Measurements from ENCODE around the gene RANBP2. TPM values are rescaled to one million over a fixed set of nuclear protein-coding genes. Genes with fewer than 3 reads are reported as not detected.

Gene RANBP2
- total RNA-seq, 4 donors from 2014 or later: 56.0 to 64.9 (median 60.5) TPM

DNA sequence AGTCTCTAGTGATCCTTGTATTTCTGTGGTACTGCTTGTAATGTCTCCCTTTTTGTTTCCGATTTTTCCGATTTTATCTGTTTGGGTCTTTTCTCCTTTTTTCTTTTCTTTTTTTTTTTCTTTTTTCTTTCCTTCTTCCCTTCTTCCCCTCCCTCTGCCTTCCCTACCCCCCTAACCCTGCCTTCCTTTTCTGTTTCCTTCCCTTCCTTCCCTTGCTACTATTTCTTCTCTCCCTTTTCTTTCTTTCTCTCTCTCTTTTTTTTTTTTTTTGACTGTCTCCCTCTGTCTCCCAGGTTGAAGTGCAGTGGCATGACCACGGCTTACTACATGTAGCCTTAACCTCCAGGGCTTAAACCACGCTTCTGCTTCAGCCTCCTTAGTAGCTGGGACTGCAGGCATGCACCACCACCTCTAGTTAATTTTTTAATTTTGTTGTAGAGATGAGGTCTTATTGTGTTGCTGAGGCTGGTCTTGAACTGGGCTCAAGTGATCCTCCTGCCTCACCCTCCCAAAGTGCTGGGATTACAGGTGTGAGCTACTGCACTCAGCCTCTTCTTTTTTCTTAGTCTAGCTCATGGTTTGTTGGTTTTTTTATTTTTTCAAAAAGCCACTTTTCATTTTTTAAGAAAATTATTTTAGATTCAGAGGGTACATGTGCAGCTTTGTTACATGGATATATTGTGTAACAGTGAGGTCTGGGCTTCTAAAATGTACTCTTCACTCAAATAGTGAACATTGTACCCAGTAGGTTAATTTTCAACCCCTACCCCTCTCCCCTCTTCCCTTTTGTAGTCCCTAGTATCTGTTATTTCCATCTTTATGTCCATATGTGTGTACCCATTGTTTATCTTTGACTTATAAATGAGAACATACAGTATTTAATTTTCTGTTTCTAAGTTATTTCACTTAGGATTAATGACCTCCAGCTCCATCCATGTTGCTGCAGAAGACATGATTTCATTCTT, 92.0 kb downstream of the RANBP2 start:
- no peak for DNase-seq (ENCODE audit: low spot score in 2 of 2)
- TF ChIP-seq POLR2A (IDR thresholded peaks at IDR 0.05): no peak
- TF ChIP-seq, protein P1, sequence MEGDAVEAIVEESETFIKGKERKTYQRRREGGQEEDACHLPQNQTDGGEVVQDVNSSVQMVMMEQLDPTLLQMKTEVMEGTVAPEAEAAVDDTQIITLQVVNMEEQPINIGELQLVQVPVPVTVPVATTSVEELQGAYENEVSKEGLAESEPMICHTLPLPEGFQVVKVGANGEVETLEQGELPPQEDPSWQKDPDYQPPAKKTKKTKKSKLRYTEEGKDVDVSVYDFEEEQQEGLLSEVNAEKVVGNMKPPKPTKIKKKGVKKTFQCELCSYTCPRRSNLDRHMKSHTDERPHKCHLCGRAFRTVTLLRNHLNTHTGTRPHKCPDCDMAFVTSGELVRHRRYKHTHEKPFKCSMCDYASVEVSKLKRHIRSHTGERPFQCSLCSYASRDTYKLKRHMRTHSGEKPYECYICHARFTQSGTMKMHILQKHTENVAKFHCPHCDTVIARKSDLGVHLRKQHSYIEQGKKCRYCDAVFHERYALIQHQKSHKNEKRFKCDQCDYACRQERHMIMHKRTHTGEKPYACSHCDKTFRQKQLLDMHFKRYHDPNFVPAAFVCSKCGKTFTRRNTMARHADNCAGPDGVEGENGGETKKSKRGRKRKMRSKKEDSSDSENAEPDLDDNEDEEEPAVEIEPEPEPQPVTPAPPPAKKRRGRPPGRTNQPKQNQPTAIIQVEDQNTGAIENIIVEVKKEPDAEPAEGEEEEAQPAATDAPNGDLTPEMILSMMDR (IDR thresholded peaks at IDR 0.05): no peak
- 95% methylated on average over 4 of the region's 4 CpGs for WGBS, 2 donors
- H3K4me3 ChIP-seq (ENCODE audit: low read depth, poor library complexity, severe bottlenecking): no peak overlapping the region
- intact Hi-C loops (cut with DNase I; ENCODE audit: low total_unique reads): no loop called here

DNA sequence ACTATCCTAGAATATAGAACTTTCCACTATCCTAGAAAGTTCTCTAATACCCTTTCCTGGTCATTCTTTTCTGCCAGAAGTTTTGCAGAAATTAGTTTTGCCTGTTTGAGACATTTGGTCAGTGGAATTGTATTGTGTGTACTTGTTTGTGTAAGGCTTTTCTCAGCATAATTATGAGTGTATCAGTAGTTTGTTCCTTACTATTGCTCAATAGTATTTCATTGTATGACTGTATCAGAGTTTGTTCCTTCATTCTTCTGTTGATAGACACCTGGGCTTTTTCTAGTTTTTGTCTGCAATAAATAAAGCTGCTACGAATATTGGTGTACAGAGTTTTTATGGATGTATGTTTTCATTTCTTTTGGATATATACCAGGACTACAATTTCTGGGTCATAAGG, 94.5 kb downstream of the RANBP2 start:
- WGBS, 2 donors: 95 to 96% methylated on average over 1 of the region's 1 CpG
- no peak for DNase-seq (ENCODE audit: low spot score in 2 of 2)
- intact Hi-C loops (cut with DNase I; ENCODE audit: low total_unique reads): no loop called here
- no peak overlapping the region for H3K4me3 ChIP-seq (ENCODE audit: low read depth, poor library complexity, severe bottlenecking)
- no peak for TF ChIP-seq POLR2A (IDR thresholded peaks at IDR 0.05)
- TF ChIP-seq, protein P1 (IDR thresholded peaks at IDR 0.05): no peak

DNA sequence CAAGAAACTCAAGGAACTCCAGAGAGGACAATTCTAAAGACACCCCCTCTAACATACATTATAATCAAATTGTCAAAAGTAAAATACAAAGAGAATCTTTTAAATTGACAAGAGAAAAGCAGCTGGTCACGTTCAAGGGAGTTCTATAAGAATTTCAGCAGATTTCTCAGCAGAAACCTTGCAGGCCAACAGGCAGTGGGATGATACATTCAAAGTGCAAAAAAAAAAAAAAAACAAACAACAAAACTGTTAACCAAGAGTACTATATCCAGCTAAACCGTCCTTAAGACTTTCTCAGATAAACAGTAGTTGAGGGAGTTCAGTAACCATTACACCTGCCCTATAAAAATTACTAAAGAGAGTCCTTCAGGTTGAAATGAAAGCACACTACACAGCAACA, 101.2 kb downstream of the RANBP2 start:
- WGBS, 2 donors: 96 to 98% methylated on average over 2 of the region's 2 CpGs
- no peak for DNase-seq (ENCODE audit: low spot score in 2 of 2)
- no peak overlapping the region for H3K4me3 ChIP-seq (ENCODE audit: low read depth, poor library complexity, severe bottlenecking)
- intact Hi-C loops (cut with DNase I; ENCODE audit: low total_unique reads): no loop called here
- no peak for TF ChIP-seq POLR2A (IDR thresholded peaks at IDR 0.05)
- TF ChIP-seq, protein P1 (IDR thresholded peaks at IDR 0.05): no peak

DNA sequence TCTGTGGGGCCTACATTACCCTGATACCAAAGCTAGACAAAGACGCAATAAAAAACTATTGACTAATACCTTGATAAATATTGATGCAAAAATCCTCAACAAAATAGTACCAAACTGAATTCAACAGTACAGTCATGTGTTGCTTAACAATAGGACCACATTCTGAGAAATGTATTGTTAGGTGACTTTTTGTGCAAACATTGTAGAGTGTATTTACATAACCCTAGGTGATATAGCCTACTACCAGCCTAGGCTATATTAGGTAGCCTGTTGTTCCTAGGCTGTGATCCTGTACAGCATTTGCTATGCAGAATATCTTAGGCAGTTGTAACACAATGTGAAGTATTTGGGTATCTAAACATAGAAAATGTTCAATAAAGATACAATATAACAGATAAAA, 104.0 kb downstream of the RANBP2 start:
- no peak for DNase-seq (ENCODE audit: low spot score in 2 of 2)
- H3K4me3 ChIP-seq (ENCODE audit: low read depth, poor library complexity, severe bottlenecking): no peak overlapping the region

DNA sequence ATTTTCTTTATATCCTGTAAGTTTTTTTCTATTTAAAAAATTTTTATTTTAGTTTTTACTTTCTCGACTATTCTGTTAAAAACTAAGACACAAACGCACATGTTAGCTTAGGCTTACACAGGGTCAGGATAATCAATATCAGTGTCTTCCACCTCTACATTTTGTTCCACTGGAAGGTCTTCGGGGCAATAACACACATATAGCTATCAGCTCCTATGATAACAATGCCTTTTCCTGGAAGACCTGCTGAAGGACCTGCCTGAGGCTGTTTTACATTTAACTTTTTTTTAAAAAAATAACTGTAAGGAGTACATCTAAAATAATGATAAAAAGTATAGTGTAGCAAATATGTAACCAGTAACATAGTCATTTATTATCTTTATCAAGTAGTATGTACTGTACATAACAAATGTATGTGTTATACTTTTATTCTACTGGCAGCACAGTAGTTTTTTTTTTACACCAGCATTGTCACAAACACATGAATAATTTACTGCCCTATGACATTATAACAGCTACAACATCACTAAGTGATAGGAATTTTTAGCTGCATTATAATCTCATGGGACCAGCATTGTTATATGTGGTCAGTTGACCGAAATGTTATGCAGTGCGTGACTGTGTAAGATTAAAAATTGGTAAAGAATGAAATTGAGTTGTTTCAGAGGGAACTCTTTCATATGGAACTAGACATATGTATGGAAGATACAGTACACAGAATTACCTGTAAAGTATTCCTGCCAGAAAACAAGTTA, 105.2 kb downstream of the RANBP2 start:
- 91 to 93% methylated on average over 5 of the region's 5 CpGs for WGBS, 2 donors
- no peak overlapping the region for H3K4me3 ChIP-seq (ENCODE audit: low read depth, poor library complexity, severe bottlenecking)
- intact Hi-C loops (cut with DNase I; ENCODE audit: low total_unique reads): no loop called here
- TF ChIP-seq, protein P1 (IDR thresholded peaks at IDR 0.05): no peak
- no peak for TF ChIP-seq POLR2A (IDR thresholded peaks at IDR 0.05)
- no peak for DNase-seq (ENCODE audit: low spot score in 2 of 2)

More for the DNA sequence above, 104.0 kb downstream of the RANBP2 start:
- intact Hi-C loops (cut with DNase I; ENCODE audit: low total_unique reads): no loop called here
- WGBS, 2 donors: 89 to 96% methylated on average over 1 of the region's 1 CpG
- no peak for TF ChIP-seq POLR2A (IDR thresholded peaks at IDR 0.05)
- TF ChIP-seq, protein P1 (IDR thresholded peaks at IDR 0.05): no peak
